GM19025 (cell line): ENCODE data around the gene KSR2.
"Not testable (repeated sequence)": the region's sequence is repeated elsewhere in the genome, so short reads cannot be mapped to it uniquely, and the experiment has no call there.

Source experiments
- ATAC-seq: cut with Tn5 transposase; IDR thresholded peaks from one replicate; pipeline ENCODE4 v1.9.1; 2021; ENCODE audit warnings: mild to moderate bottlenecking, low read depth, moderate library complexity; ENCODE audit not compliant: unreplicated experiment

The KSR2 gene

DNA sequence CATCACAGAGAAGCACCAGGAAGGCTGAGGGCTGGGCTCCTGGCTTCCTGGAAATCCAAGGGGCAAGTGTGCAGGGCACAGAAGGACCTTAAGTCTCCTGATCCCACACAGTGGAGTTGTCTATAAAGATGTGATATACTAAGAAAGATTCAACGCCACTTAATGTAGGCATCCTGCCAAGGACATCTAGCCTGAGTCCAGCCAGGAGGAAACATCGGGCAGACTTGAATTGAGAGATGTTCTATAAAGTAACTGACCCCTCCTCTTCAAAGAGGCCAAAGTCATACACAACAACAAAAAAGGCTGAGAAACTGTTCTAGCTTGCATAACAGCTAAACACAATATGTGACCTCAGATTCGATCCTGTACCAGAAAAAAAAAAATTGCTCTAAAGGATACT, 307.9 kb downstream of the KSR2 start:
- ATAC-seq: no peak

GRCh38 chr12:117658226-117658625, 310.6 kb downstream of the KSR2 start:
- no peak for ATAC-seq

DNA sequence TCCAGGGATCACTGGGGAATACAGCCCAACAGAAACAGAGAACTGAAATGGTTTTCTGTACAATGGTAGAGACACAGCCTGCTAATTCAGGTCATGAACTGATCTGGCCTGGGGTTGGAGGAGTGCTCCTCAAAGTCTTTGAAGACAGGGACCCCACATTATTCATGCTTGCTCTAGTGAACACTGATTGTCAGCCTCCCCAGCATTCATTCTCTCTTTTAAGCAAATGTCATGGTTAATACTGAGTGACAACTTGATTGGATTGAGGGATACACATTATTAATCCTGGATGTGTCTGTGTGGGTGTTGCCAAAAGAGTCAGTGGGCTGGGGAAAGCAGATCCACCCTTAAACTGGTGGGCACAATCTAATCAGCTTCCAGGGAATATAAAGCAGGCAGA, 319.0 kb downstream of the KSR2 start:
- ATAC-seq: no peak

- ATAC-seq: no peak
These were observed 322.3 kb downstream of the KSR2 start for GRCh38 chr12:117646520-117646919.

GRCh38 chr12:117645473-117645872, 323.3 kb downstream of the KSR2 start:
- no peak for ATAC-seq

DNA sequence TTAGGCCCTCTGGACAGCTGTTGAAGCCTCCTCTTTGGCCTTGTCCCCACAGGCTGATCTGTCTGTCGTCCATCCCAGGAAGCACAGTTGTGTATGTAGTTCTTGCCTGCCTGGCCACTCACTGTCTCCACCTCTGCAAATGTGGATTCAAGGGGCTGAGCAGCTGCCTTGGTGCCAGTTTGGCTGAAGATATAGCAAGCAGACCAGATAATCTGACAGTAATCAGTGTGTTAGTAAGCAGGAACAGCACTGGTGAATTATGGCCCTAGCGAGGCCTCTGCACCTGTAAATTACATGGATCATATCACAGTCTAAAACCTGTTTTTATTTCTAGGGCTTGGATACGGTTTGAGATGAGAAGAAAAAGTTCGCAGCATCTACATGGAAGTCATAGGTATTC, 324.8 kb downstream of the KSR2 start:
- ATAC-seq: no peak

DNA sequence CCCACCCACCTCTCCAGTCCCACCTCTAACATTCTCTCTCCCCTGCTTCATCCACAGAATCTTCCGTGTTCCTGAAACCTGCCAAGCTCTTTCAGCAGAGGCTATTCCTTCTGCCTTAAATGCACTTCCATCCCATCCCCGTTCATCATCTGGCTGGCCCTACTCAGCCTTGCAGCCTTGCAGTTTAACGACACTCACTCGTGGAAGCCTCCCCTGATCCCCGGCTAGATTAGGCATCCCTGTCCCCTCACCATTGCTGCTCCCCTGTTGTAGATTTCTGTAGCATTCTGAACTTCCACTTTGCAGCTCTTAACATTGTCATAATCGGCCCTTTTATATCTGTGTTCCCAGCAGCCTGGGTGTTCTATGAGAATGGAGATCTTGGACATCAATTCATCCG, 326.9 kb downstream of the KSR2 start:
- no peak for ATAC-seq

GRCh38 chr12:117640511-117640910, 328.3 kb downstream of the KSR2 start:
- no peak for ATAC-seq

- no peak for ATAC-seq
These were observed 339.3 kb downstream of the KSR2 start for GRCh38 chr12:117629454-117629853.

GRCh38 chr12:117628711-117629110, 340.1 kb downstream of the KSR2 start:
- not testable (repeated sequence) for ATAC-seq

DNA sequence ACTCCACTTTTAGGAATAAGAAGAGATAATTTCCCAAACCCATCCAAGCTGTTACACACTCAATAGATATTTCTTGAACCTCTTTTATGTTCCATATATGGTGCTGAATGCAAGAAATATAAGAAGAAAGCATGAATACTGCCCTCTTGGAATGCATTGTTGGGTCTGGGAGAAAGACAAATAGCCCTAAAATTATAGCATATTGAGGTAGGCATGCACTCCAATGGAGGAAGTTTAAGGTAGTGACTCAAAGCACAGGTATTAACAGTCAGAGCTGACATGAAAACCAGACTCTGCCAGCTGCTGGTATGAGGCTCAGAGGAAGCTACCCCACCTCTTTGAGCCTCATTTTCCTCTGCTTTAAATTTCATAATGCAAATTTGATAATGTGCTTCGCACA, 346.0 kb downstream of the KSR2 start:
- ATAC-seq: no peak

- ATAC-seq: no peak
These were observed 346.7 kb downstream of the KSR2 start for GRCh38 chr12:117622087-117622486.

GRCh38 chr12:117607778-117608177, 361.0 kb downstream of the KSR2 start:
- no peak for ATAC-seq

DNA sequence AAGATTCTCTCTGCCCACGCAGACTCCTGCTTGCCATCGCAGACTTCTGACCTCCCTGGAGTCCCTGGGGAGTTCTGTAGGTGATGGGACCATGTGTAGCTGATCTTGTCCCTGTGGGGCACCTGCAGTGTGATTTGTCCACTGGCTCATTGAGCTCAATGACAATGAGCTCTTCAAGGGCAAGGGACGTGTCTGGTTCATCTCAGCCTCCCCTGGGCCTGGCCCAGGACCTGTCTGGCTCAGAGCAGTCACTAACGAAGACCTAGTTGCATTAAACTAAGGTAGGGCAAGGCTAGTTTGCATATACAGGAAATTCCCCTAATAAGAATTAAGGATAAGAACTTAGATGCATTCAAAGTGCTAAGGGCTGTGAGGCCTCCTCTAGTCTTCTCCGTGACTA, 361.8 kb downstream of the KSR2 start:
- no peak for ATAC-seq

DNA sequence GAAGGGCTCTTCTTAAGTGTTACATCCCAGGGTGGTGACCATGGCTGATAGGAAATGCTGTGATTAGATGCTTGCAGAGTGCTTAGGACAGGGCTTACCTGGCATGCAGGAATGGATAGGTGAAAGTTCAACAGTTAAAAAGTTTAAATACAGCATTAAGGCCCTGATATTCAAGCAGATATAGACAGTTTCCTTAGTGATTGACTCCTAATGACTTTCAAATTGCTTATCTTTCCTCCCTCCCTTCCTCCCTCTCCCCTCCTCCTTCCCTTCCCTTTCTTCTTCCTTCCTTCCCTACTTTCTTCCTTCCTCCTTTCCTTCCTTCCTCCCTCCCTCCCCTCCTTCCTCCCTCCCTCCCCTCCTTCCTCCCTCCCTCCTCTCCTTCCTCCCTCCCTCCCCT, 362.8 kb downstream of the KSR2 start:
- ATAC-seq: no peak

DNA sequence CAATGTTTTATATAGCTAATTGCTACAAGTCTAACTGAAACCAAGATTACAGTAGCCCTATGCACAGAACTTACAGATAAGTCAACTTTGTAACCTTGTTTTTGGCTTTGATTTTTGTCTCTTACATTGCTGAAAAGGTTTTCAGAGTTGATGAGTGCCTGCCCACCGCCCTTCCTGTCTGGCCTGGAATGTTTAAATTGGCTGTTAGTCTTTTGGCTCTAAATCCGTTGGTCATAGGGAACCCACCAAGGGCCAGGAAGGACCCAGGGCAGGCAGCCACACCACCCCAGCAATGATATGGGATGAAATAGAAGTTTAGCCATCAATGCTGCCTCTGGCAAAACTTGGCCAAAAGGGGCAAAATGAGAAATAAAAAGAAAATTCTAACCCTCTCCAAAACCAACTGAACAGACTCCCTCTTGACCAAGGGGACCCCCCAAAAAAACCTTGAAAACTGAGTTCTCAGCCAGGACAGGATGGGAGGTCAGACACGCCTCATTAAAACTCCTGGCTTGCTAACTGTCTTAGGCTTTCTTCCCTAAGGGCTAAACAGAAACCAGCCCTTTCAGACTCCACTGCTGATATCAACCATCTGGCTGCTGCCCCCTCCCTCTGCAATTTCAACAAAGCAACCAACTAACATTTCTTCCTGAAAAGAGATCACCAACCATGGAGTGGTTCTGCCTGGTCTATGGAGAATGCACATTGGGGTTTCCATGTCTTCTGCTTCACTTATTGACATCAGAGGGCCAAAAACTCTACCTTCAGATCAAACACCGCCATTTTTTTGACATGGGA, 365.3 kb downstream of the KSR2 start:
- ATAC-seq: no peak

DNA sequence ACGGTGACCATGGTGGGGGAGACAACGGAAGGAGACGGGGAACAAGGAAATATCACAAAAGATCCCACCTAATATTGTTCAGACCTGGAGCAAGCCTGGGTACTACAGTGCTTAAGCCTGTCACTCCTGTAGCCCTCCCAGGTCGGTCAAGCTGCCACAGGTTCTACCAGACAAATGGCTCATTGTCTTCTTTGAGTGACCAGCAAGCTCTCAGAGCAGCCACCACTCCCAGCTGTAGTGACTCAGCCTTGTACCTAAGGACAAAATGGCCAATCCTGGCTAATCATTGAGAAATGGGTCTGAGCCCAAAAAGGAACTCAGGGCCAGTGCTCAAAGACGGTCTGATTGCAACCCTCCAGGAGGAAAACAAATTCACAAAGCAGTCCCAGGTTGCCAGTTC, 368.9 kb downstream of the KSR2 start:
- ATAC-seq: no peak

GRCh38 chr12:117596968-117597367, 371.8 kb downstream of the KSR2 start:
- ATAC-seq: no peak

- no peak for ATAC-seq
These were observed 373.0 kb downstream of the KSR2 start for GRCh38 chr12:117595751-117596150.

GRCh38 chr12:117594481-117594880, 374.3 kb downstream of the KSR2 start:
- no peak for ATAC-seq

DNA sequence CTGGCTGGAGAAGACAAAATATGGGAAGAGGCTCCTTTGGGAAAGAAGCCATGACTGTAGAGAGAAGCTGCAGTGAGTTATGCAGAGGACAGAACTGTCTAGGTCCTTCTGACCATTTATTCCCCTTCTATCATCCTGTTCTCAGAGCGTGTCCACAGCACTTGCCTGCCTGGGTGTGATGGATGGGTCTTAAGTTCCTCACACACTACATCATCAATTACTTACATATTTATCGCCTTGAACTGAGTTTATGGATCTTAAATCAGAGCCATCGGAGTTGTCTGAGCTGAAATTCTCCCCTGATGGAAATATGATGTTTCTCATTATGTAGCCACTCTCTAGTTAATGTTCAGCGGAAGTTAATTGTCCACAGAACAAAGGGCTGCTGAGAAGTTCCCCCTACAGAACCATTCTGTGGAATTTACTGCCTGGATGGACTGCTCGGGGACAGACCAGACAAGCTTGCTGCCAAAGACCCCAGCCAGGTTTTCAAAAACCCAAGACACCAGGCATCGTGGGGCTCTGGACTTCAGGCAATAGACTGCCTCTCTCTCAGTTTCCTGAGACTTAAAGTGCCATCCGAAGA, 374.9 kb downstream of the KSR2 start:
- no peak for ATAC-seq

- ATAC-seq: no peak
These were observed 376.0 kb downstream of the KSR2 start for GRCh38 chr12:117592588-117593305.
